ENCODE measurements around the gene CRISPLD2. TPM values are rescaled to one million over a fixed set of nuclear protein-coding genes. Genes with fewer than 3 reads are reported as not detected.

Gene CRISPLD2
- total RNA-seq, 2 experiments from 2014 or later = 2.0 to 2.6 TPM

DNA sequence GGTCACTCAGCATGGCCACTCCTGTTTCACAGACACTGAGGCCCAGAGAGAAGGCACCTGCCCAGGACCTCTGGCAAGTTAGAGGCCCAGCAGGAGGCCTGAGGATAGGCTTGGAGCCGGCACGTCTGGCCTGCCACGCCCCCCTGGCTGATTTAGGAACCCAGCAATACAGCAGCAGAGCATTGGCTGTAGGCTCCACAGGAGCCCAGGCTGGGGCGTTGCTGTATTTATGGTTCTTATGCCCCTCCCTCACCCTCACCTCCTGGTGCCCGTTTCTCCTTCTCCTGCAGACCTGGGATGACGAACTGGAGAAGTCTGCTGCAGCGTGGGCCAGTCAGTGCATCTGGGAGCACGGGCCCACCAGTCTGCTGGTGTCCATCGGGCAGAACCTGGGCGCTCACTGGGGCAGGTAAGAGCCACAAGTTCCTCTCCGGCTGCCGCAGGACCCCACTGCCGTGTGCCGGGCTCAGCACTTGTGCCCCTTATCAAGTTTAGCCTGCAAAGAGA, 25.8 kb downstream of the CRISPLD2 start:
- CTCF ChIA-PET = no interaction called here

DNA sequence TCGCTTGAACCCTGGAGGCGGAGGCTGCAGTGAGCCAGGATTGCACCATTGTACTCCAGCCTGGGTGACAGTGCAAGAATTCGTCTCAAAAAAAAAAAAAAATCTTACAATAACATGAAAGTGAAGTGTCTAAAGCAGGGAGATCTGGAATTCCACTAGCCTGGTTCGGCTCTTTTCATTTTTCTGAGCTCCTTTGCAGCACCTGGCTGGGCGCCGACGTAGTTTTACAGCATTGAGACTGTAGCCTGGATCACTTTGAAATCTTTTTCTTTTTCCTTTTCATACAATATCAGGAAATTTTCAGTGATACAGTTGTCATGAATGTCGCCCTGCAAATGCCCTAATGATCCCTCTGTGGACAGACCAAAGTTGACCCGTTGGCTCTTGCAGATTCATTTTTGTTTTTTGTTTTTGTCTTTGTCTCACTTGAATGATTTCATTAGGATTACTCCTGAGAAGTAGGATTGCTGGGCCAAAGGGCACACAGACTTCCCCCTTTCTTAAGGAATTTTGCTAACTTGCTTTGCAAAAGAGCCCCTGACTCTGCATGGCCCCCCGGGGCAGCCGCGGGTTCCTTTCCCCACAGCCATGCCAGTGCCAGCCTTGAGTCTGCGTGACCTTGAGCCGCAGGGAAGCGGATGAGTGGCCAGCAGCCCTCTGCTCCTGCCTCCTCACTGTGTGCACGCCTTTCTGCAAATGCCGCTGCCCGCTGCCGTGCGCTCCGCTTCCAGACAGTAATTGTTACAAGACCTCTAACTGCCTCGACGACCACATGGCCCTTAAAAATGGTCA, 28.0 kb downstream of the CRISPLD2 start:
- intact Hi-C loops (cut with DNase I, micrococcal nuclease) = no loop called here
- DNase-seq (no peak), ATAC-seq (ENCODE audit: poor library complexity) (no peak)
- TF ChIP-seq, protein P1, sequence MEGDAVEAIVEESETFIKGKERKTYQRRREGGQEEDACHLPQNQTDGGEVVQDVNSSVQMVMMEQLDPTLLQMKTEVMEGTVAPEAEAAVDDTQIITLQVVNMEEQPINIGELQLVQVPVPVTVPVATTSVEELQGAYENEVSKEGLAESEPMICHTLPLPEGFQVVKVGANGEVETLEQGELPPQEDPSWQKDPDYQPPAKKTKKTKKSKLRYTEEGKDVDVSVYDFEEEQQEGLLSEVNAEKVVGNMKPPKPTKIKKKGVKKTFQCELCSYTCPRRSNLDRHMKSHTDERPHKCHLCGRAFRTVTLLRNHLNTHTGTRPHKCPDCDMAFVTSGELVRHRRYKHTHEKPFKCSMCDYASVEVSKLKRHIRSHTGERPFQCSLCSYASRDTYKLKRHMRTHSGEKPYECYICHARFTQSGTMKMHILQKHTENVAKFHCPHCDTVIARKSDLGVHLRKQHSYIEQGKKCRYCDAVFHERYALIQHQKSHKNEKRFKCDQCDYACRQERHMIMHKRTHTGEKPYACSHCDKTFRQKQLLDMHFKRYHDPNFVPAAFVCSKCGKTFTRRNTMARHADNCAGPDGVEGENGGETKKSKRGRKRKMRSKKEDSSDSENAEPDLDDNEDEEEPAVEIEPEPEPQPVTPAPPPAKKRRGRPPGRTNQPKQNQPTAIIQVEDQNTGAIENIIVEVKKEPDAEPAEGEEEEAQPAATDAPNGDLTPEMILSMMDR (IDR thresholded peaks at IDR 0.05) = no peak
- Histone ChIP-seq H3K27me3 (ENCODE audit: control insufficient read depth in 1 of 2, insufficient read depth in 2 of 2, low read length in 2 of 2) (no peaks in the 10 kb centered on the region), H3K9me3 (ENCODE audit: control insufficient read depth in 1 of 2, insufficient read depth in 1 of 2, low read length in 2 of 2) (peaks cover 0 to 4% of the 10 kb centered on the region in 2 experiments), H3K4me3 (ENCODE audit: low read length) (no peak overlapping the region), H3K4me1 (ENCODE audit: insufficient read depth, low read length) (no peaks in the 10 kb centered on the region), H3K36me3 (ENCODE audit: insufficient read depth, low read length) (no peaks in the 10 kb centered on the region), H3K27ac (ENCODE audit: low read depth in 1 of 2, low read length in 2 of 2) (no peak overlapping the region)
- no peak overlapping the region for H3K27ac Mint-ChIP-seq
- H3K9me3 Mint-ChIP-seq = no peaks in the 10 kb centered on the region
- peaks cover 22% of the 10 kb centered on the region for H3K27me3 Mint-ChIP-seq
- CTCF ChIA-PET = no interaction called here
- POLR2A ChIA-PET = no interaction called here
- no peak overlapping the region for H3K4me3 Mint-ChIP-seq
- H3K4me1 Mint-ChIP-seq (ENCODE audit: low read depth) = no peaks in the 10 kb centered on the region
- H3K36me3 Mint-ChIP-seq (ENCODE audit: low read depth) = no peaks in the 10 kb centered on the region

More for the DNA sequence above, 25.8 kb downstream of the CRISPLD2 start:
- H3K36me3 Mint-ChIP-seq (ENCODE audit: low read depth) = no peaks in the 10 kb centered on the region
- H3K27ac Mint-ChIP-seq = no peak overlapping the region
- H3K27me3 Mint-ChIP-seq = peaks cover 38% of the 10 kb centered on the region
- Histone ChIP-seq H3K27me3 (ENCODE audit: control insufficient read depth in 1 of 2, insufficient read depth in 2 of 2, low read length in 2 of 2) (peaks cover 5 to 6% of the 10 kb centered on the region in 2 experiments), H3K4me3 (ENCODE audit: low read length) (no peak overlapping the region), H3K4me1 (ENCODE audit: insufficient read depth, low read length) (peaks cover 3% of the 10 kb centered on the region), H3K27ac (ENCODE audit: low read depth in 1 of 2, low read length in 2 of 2) (no peak overlapping the region), H3K9me3 (ENCODE audit: control insufficient read depth in 1 of 2, insufficient read depth in 1 of 2, low read length in 2 of 2) (peaks cover 0 to 4% of the 10 kb centered on the region in 2 experiments), H3K36me3 (ENCODE audit: insufficient read depth, low read length) (no peaks in the 10 kb centered on the region)
- ATAC-seq (ENCODE audit: poor library complexity) (no peak), DNase-seq (no peak)
- H3K4me3 Mint-ChIP-seq = no peak overlapping the region
- H3K9me3 Mint-ChIP-seq = no peaks in the 10 kb centered on the region
- POLR2A ChIA-PET = no interaction called here
- H3K4me1 Mint-ChIP-seq (ENCODE audit: low read depth) = no peaks in the 10 kb centered on the region
- intact Hi-C loops (cut with DNase I, micrococcal nuclease) = no loop called here
- TF ChIP-seq, protein P1 (IDR thresholded peaks at IDR 0.05) = no peak

DNA sequence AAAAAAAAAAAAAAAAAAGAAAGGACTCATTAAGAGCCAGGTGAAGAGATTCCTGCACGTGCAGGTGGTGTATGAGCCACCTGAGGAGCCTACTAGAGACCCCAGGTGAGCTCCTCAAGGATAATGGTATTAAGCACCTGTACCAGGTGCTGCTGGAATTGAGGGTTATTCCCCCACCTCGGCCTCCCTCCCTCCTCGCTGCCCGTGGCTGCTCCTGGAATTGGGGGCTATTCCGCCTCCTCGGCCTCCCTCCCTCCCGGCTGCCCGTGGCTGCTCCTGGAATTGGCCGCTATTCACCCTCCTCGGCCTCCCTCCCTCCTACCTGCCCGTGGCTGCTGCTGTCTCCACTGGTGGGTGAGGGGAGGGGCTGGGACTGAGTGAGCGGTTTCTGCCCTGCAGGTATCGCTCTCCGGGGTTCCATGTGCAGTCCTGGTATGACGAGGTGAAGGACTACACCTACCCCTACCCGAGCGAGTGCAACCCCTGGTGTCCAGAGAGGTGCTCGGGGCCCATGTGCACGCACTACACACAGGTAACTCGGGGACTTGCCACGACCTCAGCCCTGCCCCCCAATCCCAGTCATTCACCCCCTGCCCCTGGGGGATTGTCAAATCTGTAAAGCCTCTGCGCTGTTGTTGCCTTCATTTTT, 29.3 kb downstream of the CRISPLD2 start:
- no peaks in the 10 kb centered on the region for H3K4me1 Mint-ChIP-seq (ENCODE audit: low read depth)
- Histone ChIP-seq H3K4me3 (ENCODE audit: low read length) (no peak overlapping the region), H3K9me3 (ENCODE audit: control insufficient read depth in 1 of 2, insufficient read depth in 1 of 2, low read length in 2 of 2) (peaks cover 0 to 8% of the 10 kb centered on the region in 2 experiments), H3K27me3 (ENCODE audit: control insufficient read depth in 1 of 2, insufficient read depth in 2 of 2, low read length in 2 of 2) (no peaks in the 10 kb centered on the region), H3K27ac (ENCODE audit: low read depth in 1 of 2, low read length in 2 of 2) (no peak overlapping the region), H3K36me3 (ENCODE audit: insufficient read depth, low read length) (no peaks in the 10 kb centered on the region), H3K4me1 (ENCODE audit: insufficient read depth, low read length) (no peaks in the 10 kb centered on the region)
- H3K36me3 Mint-ChIP-seq (ENCODE audit: low read depth) = no peaks in the 10 kb centered on the region
- H3K27ac Mint-ChIP-seq = no peak overlapping the region
- peaks cover 17% of the 10 kb centered on the region for H3K27me3 Mint-ChIP-seq
- no peaks in the 10 kb centered on the region for H3K9me3 Mint-ChIP-seq
- CTCF ChIA-PET = no interaction called here
- ATAC-seq (ENCODE audit: poor library complexity) = no peak
- POLR2A ChIA-PET = no interaction called here
- intact Hi-C loops (cut with DNase I, micrococcal nuclease) = no loop called here
- DNase-seq = no peak
- H3K4me3 Mint-ChIP-seq = no peak overlapping the region
- TF ChIP-seq, protein P1 (IDR thresholded peaks at IDR 0.05) = no peak
